Panc1 (cell line): ENCODE results near the gene IGFL3.

Source experiments
- TCF7L2 ChIP-seq: IDR thresholded peaks from 2 replicates; pipeline ENCODE4 v1.6.1; 2011; ENCODE audit warnings: mild to moderate bottlenecking, low read depth, low read length, inconsistent platforms
- TF ChIP-seq, protein P1 (sequence below): fragments of 450-650 bp; IDR thresholded peaks from 2 replicates; pipeline ENCODE4 v1.5.1; 2017; ENCODE audit warnings: mild to moderate bottlenecking

DNA sequence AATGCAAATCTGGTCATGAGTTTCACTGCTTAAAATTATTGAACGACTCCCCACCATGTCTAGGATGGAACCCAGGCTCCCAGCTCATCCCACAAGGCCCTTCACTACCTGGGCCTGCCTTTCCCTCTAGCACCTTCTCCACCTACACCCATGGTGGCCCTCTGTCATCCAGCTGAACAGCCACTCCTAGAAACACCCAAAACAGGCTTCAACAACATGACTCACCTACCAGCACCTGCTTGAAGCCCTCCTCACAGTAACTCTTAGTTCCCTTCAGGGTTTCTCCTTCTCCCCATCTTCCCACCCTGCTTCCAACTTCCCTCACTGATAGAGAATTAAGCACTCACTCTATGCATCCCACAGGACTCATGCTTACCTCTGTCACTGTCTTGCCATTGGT is 16.9 kb upstream of the IGFL3 start:
- TF ChIP-seq, protein P1, sequence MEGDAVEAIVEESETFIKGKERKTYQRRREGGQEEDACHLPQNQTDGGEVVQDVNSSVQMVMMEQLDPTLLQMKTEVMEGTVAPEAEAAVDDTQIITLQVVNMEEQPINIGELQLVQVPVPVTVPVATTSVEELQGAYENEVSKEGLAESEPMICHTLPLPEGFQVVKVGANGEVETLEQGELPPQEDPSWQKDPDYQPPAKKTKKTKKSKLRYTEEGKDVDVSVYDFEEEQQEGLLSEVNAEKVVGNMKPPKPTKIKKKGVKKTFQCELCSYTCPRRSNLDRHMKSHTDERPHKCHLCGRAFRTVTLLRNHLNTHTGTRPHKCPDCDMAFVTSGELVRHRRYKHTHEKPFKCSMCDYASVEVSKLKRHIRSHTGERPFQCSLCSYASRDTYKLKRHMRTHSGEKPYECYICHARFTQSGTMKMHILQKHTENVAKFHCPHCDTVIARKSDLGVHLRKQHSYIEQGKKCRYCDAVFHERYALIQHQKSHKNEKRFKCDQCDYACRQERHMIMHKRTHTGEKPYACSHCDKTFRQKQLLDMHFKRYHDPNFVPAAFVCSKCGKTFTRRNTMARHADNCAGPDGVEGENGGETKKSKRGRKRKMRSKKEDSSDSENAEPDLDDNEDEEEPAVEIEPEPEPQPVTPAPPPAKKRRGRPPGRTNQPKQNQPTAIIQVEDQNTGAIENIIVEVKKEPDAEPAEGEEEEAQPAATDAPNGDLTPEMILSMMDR, result no peak
- TF ChIP-seq TCF7L2, result no peak
